GM18502 (cell line): ENCODE results near the gene BPI.
"Not testable (repeated sequence)": the region's sequence is repeated elsewhere in the genome, so short reads cannot be mapped to it uniquely, and the experiment has no call there.

ENCODE experiments used
- ATAC-seq: cut with Tn5 transposase; IDR thresholded peaks from one replicate; pipeline ENCODE4 v1.9.1; 2021; ENCODE audit warnings: mild to moderate bottlenecking; ENCODE audit not compliant: unreplicated experiment, poor library complexity

The BPI gene

GRCh38 chr20:38300438-38300837 lies 3.5 kb upstream of the BPI start:
- ATAC-seq = no peak

GRCh38 chr20:38301309-38301708 lies 2.6 kb upstream of the BPI start:
- ATAC-seq = no peak

- ATAC-seq = no peak
Observed at GRCh38 chr20:38302786-38303185, 1.2 kb upstream of the BPI start.

- no peak for ATAC-seq
Observed at GRCh38 chr20:38304845-38305447, 990 bp downstream of the BPI start.

GRCh38 chr20:38305541-38305940 lies 1.6 kb downstream of the BPI start:
- no peak for ATAC-seq

- ATAC-seq = no peak
Observed at GRCh38 chr20:38306379-38306778, 2.4 kb downstream of the BPI start.

GRCh38 chr20:38307371-38308046 lies 3.6 kb downstream of the BPI start:
- ATAC-seq = no peak

- ATAC-seq = no peak
Observed at GRCh38 chr20:38308047-38308438, 4.1 kb downstream of the BPI start.

- ATAC-seq = no peak
Observed at GRCh38 chr20:38308447-38308846, 4.5 kb downstream of the BPI start.

GRCh38 chr20:38311091-38311490 lies 7.1 kb downstream of the BPI start:
- no peak for ATAC-seq

- ATAC-seq = no peak
Observed at GRCh38 chr20:38311491-38311890, 7.5 kb downstream of the BPI start.

- no peak for ATAC-seq
Observed at GRCh38 chr20:38313676-38314075, 9.7 kb downstream of the BPI start.

- ATAC-seq = not testable (repeated sequence)
Observed at GRCh38 chr20:38314350-38314749, 10.4 kb downstream of the BPI start.

- no peak for ATAC-seq
Observed at GRCh38 chr20:38315290-38315966, 11.5 kb downstream of the BPI start.

- no peak for ATAC-seq
Observed at GRCh38 chr20:38316341-38316740, 12.4 kb downstream of the BPI start.

GRCh38 chr20:38317422-38317821 lies 13.5 kb downstream of the BPI start:
- ATAC-seq = no peak

- ATAC-seq = no peak
Observed at GRCh38 chr20:38320221-38320620, 16.3 kb downstream of the BPI start.

GRCh38 chr20:38321959-38322598 lies 18.1 kb downstream of the BPI start:
- no peak for ATAC-seq

GRCh38 chr20:38324159-38324558 lies 20.2 kb downstream of the BPI start:
- ATAC-seq = no peak

- ATAC-seq = no peak
Observed at GRCh38 chr20:38325167-38325566, 21.2 kb downstream of the BPI start.

GRCh38 chr20:38325905-38326304 lies 21.9 kb downstream of the BPI start:
- no peak for ATAC-seq
